CD4-positive, alpha-beta T cell treated with Interleukin-4 for 1 hour (primary cell): ENCODE results near the gene FAM110C.
"Not testable (repeated sequence)": the region's sequence is repeated elsewhere in the genome, so short reads cannot be mapped to it uniquely, and the experiment has no call there.

ENCODE experiments used
- DNase-seq, 2 donors: peaks; one replicate each; pipeline ENCODE4 v3.0.0-alpha.2; 2020 to 2022

Gene FAM110C, protein sequence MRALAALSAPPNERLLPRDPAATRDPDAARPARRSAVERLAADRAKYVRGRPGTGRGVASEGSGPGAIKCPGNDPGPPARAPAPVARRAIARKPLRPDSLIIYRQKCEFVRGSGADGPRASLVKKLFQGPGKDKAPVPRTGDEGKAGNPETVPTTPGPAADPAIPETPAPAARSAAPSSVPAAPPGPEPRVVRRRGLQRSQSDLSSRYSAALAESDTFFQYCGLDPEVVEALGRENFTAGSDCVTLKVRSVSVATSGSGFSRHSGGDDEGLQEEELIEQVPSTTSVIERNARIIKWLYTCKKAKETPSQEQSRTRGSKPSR

DNA sequence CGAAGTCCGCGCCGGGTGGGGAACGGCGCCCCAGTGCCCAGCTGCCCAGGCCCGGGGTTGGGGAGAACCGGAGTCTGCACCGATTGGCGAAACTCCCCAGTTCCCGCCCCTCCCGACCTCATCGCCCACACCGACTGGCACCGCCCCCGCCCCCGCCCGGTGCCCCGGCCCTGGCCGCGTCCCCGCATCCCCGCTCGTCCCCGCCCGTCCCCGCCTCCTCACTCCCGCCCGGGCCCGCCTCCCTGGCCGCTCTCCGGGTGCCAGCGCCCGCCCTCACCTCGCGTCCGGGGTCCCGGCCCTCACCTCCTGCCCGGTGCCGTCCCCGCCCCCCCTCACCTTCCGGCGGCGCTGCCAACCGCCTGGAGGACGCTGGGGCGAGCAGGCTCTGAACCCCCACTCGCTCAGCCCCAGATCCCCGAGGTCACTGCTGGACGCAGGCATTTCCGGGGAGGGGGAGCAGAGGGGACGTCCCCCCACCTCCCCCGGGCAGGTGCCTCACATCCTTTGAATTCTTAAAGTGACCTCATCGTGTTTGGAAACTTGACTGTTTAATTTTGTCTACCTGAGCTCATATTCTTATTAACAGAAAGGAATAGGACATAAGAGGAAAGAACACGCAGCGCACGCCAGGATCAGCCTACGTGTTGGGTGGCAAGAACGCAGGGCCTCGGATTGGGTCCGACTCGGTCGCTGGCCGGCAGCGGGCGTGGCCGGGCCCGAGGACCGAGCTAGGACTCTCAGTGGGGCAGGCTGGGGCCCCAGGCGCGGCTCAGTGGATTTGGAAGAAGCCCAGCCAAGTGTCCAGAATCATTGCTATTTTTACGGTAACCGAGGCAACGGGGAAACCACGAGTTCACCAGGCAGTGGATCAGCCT lies at the start of gene FAM110C:
TSS of gene FAM110C (minus strand) at position 35 of the 875 bp plus-strand sequence. CDS start 120 bp downstream, outside the sequence.
- peak; percentile 24 to 57 for DNase-seq

DNA sequence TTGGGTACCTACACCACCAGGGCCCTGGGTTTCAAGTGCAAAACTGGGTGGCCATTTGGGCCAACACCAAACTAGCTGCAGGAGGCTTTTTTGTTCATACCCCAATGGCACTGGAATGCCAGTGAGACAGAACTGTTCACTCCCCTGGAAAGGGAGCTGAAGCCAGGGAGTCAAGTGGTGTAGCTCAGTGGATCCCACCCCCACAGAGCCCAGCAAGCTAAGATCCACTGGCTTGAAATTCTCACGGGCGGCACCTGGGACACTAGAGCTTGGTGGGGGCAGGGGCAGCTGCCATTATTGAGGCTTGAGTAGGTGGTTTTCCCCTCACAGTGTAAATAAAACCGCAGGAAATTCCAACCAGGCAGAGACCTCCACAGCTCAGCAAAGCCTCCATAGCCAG lies 46.0 kb upstream of the FAM110C start:
- no peak for DNase-seq

DNA sequence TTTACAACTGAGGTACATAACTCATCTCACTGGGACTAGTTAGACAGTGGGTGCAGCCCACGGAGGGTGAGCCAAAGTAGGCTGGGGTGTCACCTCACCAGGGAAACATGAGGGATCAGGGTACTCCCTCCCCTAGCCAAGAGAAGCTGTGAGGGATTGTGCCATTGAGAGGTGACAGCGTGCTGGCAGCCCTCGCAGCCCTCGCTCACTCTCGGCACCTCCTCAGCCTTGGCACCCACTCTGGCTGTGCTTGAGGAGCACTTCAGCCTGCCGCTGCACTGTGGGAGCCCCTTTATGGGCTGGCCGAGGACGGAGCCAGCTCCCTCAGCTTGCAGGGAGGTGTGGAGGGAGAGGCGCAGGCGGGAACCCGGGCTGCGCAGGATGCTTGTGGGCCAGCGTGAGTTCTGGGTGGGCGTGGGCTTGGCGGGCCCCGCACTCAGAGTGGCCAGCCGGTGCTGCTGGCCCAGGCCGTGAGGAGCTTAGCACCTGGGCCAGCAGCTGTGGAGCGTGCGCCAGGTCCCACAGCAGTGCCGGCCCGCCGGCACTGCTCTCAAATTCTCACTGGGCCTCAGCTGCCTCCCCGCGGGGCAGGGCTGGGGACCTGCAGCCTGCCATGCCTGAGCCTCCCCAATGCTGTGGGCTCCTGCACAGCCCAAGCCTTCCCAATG lies 44.5 kb upstream of the FAM110C start:
- no peak for DNase-seq

DNA sequence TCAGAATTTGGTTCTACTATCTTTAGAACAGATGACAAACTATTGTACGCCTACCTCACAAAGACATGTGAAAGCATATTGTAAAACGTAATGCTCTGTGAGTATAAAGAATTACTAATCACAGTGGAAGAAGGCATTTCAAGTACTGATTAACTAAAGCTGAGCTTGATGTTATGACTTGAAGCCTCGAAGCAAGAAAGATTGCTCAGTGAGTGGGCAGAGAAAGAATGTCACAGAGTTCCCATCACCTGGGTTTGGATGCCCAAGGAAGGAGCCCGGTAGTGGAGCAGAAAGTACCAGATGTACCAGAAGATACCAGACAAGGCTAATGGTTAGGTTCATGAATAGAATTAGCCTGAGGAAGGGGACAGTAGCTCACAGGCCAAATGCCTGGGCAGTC lies 39.5 kb upstream of the FAM110C start:
- no peak for DNase-seq

DNA sequence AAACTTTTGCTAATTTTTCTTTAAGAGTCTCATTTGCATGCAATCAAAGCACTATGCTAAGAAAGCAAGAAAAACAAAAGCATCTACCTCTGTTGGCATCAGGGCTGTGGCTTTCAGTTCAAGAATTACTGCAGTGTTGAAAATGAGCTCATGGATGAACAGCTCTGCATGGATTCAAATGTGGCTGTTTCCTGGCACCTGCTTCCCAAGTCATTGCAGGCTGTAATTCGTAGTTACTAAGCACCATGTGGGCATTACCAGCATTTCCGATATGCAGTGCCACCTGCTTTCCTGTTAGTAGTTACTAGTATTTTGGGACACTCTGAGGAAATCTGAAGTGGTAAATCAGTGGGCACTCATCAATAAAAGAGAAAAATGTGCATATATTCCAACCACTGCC lies 37.8 kb upstream of the FAM110C start:
- no peak for DNase-seq

DNA sequence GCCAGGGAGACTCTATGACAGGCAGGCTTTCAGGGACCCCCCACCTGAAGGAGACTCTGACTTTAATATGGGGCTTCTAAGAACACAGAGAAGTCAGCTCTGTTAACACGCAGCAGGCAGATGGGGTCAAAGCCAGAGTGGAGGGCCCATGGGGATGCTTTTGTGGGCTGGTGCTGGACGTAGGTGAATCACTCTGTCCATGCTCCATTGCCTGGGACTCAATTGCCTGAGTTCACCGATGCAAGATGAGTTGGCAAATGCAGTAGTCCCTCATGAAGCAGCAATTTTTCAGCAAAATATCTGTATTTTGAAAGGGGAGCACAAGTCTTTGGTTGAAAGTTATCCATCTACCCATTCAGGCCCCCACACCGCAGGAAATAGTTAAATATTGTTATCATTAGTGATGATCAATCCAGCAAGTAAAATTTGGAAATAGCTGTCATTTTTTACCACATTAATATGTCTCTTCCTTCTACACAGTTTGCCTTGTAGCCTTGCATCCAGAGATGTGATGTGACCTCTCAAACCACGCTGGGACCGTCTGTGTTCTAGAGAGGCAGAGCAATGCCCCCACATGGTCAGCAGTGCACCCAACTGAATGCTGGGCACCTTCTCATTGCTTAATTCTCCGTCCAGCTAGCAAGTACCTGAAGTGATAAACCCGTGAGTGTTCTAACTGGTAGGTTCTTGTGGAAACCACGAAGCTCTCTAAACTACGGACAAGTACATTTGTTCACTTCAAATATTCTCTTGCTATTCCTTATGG lies 34.8 kb upstream of the FAM110C start:
- DNase-seq: no peak

DNA sequence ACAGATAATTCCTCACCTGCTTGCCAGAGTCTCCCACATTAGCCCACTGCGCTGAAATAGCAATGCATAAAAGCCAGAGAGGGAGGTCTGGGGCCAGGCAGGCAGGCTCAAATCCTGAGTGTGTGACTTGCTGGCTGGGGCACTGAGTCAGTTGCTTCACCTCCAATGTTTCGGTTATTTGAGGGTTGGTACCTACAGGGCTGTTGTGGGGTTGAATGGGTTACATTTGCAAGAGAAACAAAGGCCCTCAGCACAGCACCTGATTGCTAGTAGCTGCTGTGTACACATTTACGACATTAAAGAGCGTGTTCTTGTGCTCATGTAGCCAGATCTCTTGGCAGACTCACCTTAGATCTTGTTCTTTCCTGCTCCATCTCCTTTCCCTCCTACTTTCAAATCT lies 34.1 kb upstream of the FAM110C start:
- DNase-seq: no peak

DNA sequence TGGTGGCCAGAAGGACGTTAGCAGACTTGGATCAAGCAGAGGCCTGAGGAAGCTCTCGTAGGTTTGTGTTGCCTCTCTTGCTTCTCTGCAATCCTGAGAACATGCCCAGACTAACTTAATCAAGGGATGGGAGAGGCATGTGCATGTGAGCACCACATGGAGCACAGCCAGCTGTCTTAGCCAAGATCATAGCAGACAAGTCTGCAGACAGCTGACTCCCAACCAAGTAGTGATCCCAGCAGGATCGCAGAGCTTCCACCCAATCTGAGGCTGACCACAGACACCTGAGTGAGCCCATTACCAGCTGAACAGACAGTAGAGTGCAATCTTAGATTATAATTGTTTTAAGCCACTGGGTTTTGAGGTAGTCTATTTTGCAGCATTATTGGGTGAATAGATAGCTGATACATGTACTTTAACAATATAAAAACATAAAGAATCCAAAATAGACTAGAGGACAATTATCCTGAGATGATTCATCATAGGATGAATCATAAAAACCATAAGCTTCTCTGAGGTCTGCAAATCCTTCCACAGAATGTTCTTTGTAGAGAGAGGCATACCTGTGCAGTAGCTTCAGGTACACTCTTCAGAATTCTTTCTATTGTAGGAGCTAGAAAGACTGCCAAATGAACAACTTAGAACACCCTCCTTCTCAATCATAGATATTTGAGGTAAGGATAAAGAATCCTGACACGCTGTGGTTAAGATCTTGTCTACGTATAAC lies 25.2 kb upstream of the FAM110C start:
- DNase-seq: no peak

DNA sequence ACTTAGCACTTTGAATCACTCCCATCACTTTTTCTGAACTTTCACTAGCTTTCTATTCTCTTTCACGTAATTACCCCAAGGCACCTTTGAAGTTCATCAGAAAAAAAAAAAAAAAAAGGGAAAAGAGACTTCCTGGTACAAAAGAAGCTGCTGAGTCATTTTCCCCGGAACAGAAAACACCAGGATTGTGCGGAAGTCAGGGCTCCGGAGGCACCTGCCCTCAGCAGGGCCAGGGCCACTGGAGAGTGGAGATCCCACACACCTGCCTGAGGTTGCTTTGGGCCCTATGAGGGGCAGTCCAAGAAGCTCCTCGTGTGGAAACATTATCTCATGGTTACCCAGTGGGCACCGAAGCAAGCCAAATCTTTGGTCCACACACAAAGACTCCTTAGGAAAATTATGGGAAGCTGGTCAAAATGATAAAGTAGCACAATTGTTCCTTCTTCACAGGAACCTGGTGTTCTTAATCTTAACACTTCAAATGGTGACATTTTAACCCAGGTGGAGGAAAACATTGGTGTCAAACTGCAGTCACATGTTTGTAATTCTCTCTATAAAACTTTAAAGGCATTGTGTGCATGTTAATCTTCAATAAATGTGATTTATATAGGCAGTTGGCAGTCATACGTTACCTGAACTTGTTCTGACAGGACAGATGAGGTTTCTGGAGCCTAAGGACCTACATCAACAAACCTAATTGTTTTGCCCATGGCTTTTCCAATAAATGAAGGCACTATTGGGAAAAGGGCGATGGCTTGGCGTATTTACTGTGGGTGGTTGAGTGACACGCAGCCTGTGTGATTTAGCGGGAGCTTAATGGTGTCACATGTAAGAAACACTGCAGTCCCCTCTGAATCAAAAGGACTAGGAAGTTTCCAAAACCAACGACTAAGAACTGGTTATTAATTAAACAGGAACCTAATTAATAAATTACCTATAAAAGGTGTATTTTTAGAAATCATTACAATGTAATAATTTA lies 23.4 kb upstream of the FAM110C start:
- DNase-seq: no peak

DNA sequence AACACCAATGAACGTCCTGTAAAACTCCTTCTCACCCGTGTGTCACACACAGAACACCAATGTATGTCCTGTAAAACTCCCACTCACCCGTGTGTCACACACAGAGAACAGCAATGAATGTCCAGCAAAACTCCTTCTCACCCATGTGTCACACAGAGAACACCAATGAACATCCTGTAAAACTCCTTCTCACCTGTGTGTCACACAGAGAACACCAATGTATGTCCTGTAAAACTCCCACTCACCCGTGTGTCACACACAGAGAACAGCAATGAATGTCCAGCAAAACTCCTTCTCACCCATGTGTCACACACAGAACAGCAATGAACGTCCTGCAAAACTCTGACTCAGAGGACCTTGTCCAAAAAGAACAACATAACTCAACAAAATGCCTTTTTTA lies 22.3 kb upstream of the FAM110C start:
- DNase-seq: not testable (repeated sequence)

DNA sequence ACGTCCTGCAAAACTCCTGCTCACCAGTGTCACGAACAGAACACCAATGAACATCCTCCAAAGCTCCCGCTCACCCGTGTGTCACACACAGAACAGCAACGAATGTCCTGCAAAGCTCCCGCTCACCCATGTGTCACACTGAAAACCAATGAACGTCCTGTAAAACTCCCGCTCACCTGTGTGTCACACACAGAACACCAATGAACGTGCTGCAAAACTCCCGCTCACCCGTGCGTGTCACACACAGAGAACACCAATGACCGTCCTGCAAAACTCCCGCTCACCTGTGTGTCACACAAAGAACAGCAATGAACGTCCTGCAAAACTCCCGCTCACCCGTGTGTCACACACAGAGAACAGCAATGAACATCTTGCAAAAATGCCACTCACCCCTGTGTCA lies 20.5 kb upstream of the FAM110C start:
- no peak for DNase-seq

DNA sequence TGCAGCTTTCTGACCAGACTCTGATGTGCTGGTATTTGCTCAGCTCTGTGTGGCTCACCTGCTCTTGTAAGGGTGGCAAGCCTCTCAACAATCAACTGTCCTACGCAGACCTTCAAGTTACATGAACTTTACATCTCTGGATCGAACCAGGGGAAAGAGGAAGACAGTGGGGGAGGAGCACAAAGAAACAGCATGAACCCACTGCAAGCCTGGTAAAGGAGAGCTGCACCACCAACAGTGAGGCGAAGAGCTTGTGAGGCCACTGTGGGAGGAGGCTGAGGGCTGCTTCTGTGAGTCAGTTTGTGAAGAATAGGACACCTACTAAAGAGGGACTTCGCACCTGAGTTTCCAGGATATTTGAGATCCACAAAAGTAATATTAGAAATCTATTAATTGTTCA lies 18.8 kb upstream of the FAM110C start:
- no peak for DNase-seq

DNA sequence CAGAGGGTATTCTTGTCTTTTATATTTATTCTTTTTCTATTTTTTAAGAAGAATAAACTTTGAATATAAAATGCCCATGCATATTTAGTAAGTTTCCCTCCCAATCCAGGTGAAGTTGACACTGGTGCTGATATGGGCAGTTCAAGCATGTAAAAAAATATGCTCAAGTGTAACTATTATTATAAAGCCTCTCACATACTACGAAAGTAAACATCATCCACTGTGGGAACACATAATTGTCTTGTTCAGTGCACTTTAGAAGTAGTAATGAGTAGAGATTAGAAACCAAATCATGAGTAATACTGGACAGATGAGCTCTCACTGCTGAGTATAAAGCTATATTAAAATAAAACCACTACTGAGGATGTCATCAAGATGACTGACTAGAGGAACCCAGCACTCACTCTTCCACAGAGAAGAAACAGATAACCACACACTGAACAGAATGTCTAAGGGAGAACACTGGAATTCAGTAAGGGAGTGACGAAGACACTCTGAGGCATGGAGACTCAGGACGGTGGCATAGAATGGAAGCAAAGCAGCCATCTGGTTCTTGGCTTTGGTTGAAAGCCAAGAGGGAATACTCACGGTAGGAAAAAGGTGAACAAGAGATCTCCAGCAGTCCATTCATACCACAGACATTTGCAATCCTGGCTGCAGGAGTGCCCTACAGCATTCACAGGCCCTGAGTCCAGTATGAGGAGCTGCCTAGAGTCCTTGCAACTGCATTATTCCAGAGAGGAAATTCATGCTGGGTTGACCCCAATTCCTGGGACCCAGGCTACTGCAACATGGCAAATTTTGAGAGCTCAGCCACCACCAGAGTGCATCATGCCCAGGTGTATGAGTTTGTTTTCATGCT lies 9.5 kb upstream of the FAM110C start:
- no peak for DNase-seq

DNA sequence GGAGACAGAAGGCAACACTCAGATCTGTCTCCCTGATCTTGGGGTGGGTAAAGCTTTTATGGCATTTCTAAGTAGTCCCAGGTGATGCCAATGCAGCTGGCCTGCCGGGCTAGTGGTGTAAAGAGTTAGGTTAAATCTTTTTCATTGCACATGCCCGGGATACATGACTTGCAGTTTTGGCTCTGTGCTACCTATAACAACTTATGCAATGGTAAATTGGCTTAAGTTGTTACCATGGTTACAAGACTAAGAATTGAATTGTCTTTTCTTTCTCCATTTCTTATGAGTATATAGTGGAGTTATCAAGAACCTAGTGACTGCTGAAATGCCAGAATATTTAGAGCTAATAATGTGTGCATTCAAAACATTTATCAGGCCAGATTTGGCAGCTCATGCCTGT lies 5.3 kb upstream of the FAM110C start:
- no peak for DNase-seq

DNA sequence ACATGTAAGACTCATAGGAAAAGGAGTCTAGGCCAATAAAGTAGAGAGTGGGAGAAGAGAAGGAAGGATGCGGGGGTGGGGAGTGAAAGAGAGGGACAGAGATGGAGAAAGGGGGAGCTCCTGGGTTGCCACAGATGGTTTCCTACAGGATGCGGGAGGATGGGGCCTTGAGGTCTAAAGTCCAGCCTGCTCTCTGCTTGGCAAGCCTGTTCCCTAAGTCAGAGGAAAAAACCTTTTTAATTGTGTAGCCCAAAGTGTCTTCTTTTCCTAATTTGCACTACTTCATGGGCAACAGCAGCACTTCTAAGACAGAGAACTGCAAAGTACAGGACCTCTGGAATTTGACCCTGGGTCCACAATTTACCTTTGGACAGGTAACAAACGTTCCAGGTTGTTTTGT lies 1.4 kb upstream of the FAM110C start:
- no peak for DNase-seq

DNA sequence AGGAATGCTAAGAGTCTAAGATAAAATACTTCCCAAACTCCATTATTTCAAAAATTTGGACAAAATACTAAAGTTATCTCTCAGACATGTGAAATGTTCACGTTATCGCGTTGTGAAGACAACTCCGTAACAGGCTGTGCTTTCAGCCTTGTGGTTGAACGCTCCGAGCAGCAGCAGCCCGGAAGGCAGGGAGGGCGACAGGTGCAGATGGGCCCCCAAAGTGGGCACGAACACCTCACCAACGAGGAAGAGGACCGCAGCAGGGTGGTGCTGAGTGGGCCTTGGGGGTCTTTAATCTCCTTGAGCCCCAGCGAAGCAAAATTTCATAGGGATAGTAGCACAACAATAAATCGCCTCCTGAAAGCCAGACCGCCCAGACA lies 1.0 kb upstream of the FAM110C start:
- DNase-seq: no peak

DNA sequence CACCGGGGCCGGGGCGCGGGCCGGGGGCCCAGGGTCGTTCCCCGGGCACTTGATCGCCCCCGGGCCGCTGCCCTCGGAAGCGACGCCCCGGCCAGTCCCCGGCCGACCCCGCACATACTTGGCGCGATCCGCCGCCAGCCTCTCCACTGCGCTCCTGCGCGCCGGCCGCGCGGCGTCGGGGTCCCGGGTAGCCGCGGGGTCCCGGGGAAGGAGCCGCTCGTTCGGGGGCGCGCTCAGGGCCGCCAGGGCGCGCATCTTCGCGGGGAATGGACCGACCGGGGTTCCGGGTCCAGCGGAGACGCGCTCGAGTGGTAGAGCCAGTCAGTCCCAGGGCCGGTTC lies 204 bp downstream of the FAM110C start:
- DNase-seq: no peak

DNA sequence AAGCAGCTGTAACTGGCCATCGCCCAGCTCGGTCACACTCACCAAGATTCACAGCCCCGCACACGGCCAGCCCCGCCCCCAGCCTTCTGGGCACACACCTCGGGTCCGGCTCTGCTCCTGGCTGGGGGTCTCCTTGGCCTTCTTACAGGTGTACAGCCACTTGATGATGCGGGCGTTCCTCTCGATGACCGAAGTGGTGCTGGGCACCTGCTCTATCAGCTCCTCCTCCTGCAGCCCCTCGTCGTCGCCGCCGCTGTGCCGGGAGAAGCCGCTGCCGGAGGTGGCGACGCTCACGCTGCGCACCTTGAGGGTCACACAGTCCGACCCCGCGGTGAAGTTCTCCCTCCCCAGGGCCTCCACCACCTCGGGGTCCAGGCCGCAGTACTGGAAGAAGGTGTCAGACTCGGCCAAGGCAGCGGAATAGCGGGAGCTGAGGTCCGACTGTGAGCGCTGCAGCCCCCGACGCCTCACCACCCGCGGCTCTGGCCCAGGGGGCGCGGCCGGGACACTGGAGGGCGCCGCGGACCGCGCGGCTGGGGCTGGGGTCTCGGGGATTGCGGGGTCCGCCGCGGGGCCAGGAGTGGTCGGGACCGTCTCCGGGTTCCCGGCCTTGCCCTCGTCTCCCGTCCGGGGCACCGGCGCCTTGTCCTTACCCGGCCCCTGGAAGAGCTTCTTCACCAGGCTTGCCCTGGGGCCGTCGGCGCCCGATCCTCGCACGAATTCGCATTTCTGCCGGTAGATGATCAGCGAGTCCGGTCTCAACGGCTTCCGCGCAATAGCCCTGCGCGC lies 769 bp downstream of the FAM110C start:
- DNase-seq: no peak

DNA sequence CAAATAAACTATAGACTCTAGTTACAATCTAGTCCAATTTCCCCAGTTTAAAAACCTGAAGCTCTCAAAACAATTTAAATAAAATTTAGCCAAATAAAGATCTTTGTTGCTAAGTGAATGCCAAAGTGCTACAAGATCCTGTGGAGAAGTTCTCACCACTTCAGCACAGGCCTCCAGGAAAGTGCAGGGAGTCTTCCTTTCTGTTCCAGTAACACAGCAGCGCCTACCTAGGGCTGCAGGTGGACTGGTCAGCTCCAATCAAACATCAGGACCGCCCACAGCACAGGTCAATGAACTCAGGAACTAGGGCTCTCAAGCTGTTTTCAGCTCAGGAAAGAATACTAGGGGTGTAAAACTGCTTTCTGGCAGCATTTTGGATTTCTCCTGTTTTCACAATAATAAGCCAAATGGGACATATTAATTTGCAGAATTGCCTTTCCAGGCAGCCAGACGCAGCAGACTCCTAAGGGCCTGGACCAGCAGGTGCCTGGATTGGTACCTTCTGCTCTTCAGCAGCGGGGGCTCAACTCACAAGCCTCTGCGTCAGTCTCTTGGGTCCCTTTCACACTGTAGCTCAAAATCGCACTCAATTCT lies 1.5 kb downstream of the FAM110C start:
- no peak for DNase-seq
